SHP77 (cell line): ENCODE measurements around the gene MAN1C1.
"Not testable (repeated sequence)": the region's sequence is repeated elsewhere in the genome, so short reads cannot be mapped to it uniquely, and the experiment has no call there.

Source experiments
- DNase-seq, 2 experiments: peaks; one replicate each; lab custom pipeline; 2025; lab: John Stamatoyannopoulos, UW

The MAN1C1 gene

GRCh38 chr1:25698252-25698651, 81.7 kb downstream of the MAN1C1 start:
- DNase-seq, result no peak

GRCh38 chr1:25699059-25699458, 82.5 kb downstream of the MAN1C1 start:
- DNase-seq, result not testable (repeated sequence)

- DNase-seq, result peak in 1 of 2 experiments; percentile 16
Measured at GRCh38 chr1:25699500-25700143, 83.0 kb downstream of the MAN1C1 start.

- no peak for DNase-seq
Measured at GRCh38 chr1:25700144-25700523, 83.5 kb downstream of the MAN1C1 start.

- no peak for DNase-seq
Measured at GRCh38 chr1:25700626-25701025, 84.0 kb downstream of the MAN1C1 start.

GRCh38 chr1:25701030-25701785, 84.6 kb downstream of the MAN1C1 start:
- DNase-seq, result no peak

GRCh38 chr1:25702101-25702775, 85.6 kb downstream of the MAN1C1 start:
- no peak for DNase-seq

- no peak for DNase-seq
Measured at GRCh38 chr1:25703041-25703440, 86.5 kb downstream of the MAN1C1 start.

- no peak for DNase-seq
Measured at GRCh38 chr1:25703671-25704266, 87.2 kb downstream of the MAN1C1 start.

- no peak for DNase-seq
Measured at GRCh38 chr1:25704267-25704691, 87.7 kb downstream of the MAN1C1 start.

- DNase-seq, result no peak
Measured at GRCh38 chr1:25705699-25706098, 89.1 kb downstream of the MAN1C1 start.

- no peak for DNase-seq
Measured at GRCh38 chr1:25706146-25707089, 89.8 kb downstream of the MAN1C1 start.

GRCh38 chr1:25707280-25708016, 90.9 kb downstream of the MAN1C1 start:
- DNase-seq, result no peak

- no peak for DNase-seq
Measured at GRCh38 chr1:25710583-25711347, 94.2 kb downstream of the MAN1C1 start.

- no peak for DNase-seq
Measured at GRCh38 chr1:25711555-25712298, 95.1 kb downstream of the MAN1C1 start.

GRCh38 chr1:25712299-25712970, 95.8 kb downstream of the MAN1C1 start:
- DNase-seq, result no peak

- no peak for DNase-seq
Measured at GRCh38 chr1:25713961-25714360, 97.4 kb downstream of the MAN1C1 start.

GRCh38 chr1:25714372-25714931, 97.9 kb downstream of the MAN1C1 start:
- DNase-seq, result no peak
